Activated naive CD4-positive, alpha-beta T cell treated with Interleukin-2 at 50 U/mL for 16 hours (primary cell): ENCODE data around the gene TOP3B.
A peak's percentile ranks its signal among the peaks of the same experiment; 100 is the strongest.
"Not testable (repeated sequence)": the region's sequence is repeated elsewhere in the genome, so short reads cannot be mapped to it uniquely, and the experiment has no call there.

Experiments
- DNase-seq: peaks from one replicate; pipeline ENCODE4 v3.0.0-alpha.2; 2020

Gene TOP3B

GRCh38 chr22:21943571-21944448 is 38.8 kb downstream of the TOP3B start:
- no peak for DNase-seq

GRCh38 chr22:21942407-21943343 is 39.9 kb downstream of the TOP3B start:
- DNase-seq, result peak; percentile 17

GRCh38 chr22:21941921-21942320 is 40.7 kb downstream of the TOP3B start:
- DNase-seq, result no peak

- no peak for DNase-seq
Measured at GRCh38 chr22:21940521-21940920, 42.1 kb downstream of the TOP3B start.

GRCh38 chr22:21939935-21940334 is 42.7 kb downstream of the TOP3B start:
- DNase-seq, result not testable (repeated sequence)

GRCh38 chr22:21939461-21939913 is 43.1 kb downstream of the TOP3B start:
- no peak for DNase-seq

GRCh38 chr22:21938906-21939305 is 43.7 kb downstream of the TOP3B start:
- DNase-seq, result no peak

GRCh38 chr22:21938071-21938822 is 44.3 kb downstream of the TOP3B start:
- DNase-seq, result peak; percentile 91

- DNase-seq, result no peak
Measured at GRCh38 chr22:21937821-21938070, 44.8 kb downstream of the TOP3B start.

- no peak for DNase-seq
Measured at GRCh38 chr22:21937041-21937820, 45.4 kb downstream of the TOP3B start.

- no peak for DNase-seq
Measured at GRCh38 chr22:21936151-21936775, 46.3 kb downstream of the TOP3B start.

GRCh38 chr22:21933910-21934309 is 48.7 kb downstream of the TOP3B start:
- DNase-seq, result no peak

- DNase-seq, result no peak
Measured at GRCh38 chr22:21933413-21933812, 49.2 kb downstream of the TOP3B start.

GRCh38 chr22:21932347-21932746 is 50.2 kb downstream of the TOP3B start:
- no peak for DNase-seq

GRCh38 chr22:21931056-21931455 is 51.5 kb downstream of the TOP3B start:
- no peak for DNase-seq

GRCh38 chr22:21929253-21929652 is 53.3 kb downstream of the TOP3B start:
- DNase-seq, result no peak

GRCh38 chr22:21928048-21928447 is 54.5 kb downstream of the TOP3B start:
- DNase-seq, result no peak

- no peak for DNase-seq
Measured at GRCh38 chr22:21927174-21927823, 55.3 kb downstream of the TOP3B start.

- no peak for DNase-seq
Measured at GRCh38 chr22:21926728-21927127, 55.9 kb downstream of the TOP3B start.

- no peak for DNase-seq
Measured at GRCh38 chr22:21923163-21923561, 59.4 kb downstream of the TOP3B start.
